Endodermal cell (in vitro differentiated cells): ENCODE measurements around the gene ABCC1. TPM values are rescaled to one million over a fixed set of nuclear protein-coding genes. Genes with fewer than 3 reads are reported as not detected.

ENCODE experiments used
- DNase-seq: peaks from one replicate; pipeline ENCODE4 v3.0.0-alpha.2; 2017
- H3K27ac ChIP-seq: 2 replicates; pipeline ENCODE4 v1.5.1; 2013; ENCODE audit warnings: mild to moderate bottlenecking, low read depth, low read length, moderate library complexity
- H3K27me3 ChIP-seq: 2 replicates; pipeline ENCODE4 v1.6.1; 2013; ENCODE audit warnings: mild to moderate bottlenecking, low read length, moderate library complexity; ENCODE audit not compliant: insufficient read depth, control insufficient read depth, poor library complexity, severe bottlenecking
- H3K36me3 ChIP-seq: 2 replicates; pipeline ENCODE4 v1.7.0; 2013; ENCODE audit warnings: mild to moderate bottlenecking, low read length, moderate library complexity; ENCODE audit not compliant: control insufficient read depth, insufficient read depth
- H3K4me1 ChIP-seq: one replicate; pipeline ENCODE4 v1.7.0; 2013; ENCODE audit warnings: low read length; ENCODE audit not compliant: control insufficient read depth, insufficient read depth
- H3K4me3 ChIP-seq: 2 replicates; pipeline ENCODE4 v1.5.1; 2013; ENCODE audit warnings: mild to moderate bottlenecking, low read length, moderate library complexity
- H3K9ac ChIP-seq: 2 replicates; pipeline ENCODE4 v1.6.1; 2013; ENCODE audit warnings: mild to moderate bottlenecking, low read length, moderate library complexity; ENCODE audit not compliant: poor library complexity, severe bottlenecking; ENCODE audit errors: extremely low read depth
- H3K9me3 ChIP-seq: 2 replicates; pipeline ENCODE4 v1.6.1; 2013; ENCODE audit warnings: mild to moderate bottlenecking, low read length, moderate library complexity; ENCODE audit not compliant: control insufficient read depth
- H3K27ac Mint-ChIP-seq: 2 replicates; pipeline ENCODE4 v1.8.0; 2020; ENCODE audit warnings: mixed read lengths
- H3K27me3 Mint-ChIP-seq: 2 replicates; pipeline ENCODE4 v1.8.0; 2021; ENCODE audit warnings: mild to moderate bottlenecking, mixed read lengths; ENCODE audit not compliant: insufficient read depth
- H3K36me3 Mint-ChIP-seq: 2 replicates; pipeline ENCODE4 v1.8.0; 2020; ENCODE audit warnings: low read depth, mixed read lengths
- H3K4me1 Mint-ChIP-seq: 2 replicates; pipeline ENCODE4 v1.8.0; 2020; ENCODE audit warnings: mixed read lengths
- H3K4me3 Mint-ChIP-seq: 2 replicates; pipeline ENCODE4 v1.8.0; 2020; ENCODE audit warnings: mild to moderate bottlenecking, moderate library complexity, mixed read lengths
- H3K9me3 Mint-ChIP-seq: 2 replicates; pipeline ENCODE4 v1.8.0; 2020; ENCODE audit warnings: mild to moderate bottlenecking, mixed read lengths
- CTCF ChIP-seq: fragments of 200-600 bp; sonication (generic); conservative IDR thresholded peaks from 2 replicates; pipeline ENCODE4 v1.5.0; 2021; ENCODE audit warnings: antibody characterized with exemption, mild to moderate bottlenecking
- WGBS, 2 experiments: methylation state at CpG; one replicate each; pipeline versions ENCODE4 v1.1.5 to v1.1.7; 2013; ENCODE audit warnings: missing lambda C conversion rate in 2 of 2, mixed read lengths in 1 of 2; ENCODE audit not compliant: insufficient coverage in 1 of 2, insufficient read length in 1 of 2; 5-methylcytosine and 5-hydroxymethylcytosine counted together
- total RNA-seq, 2 donors: library from RNA; stranded (reverse); fragmentation: NEBNext Ultra II Directional in 1 of 2; extraction: Animal tissue kit (Norgen Biotek cat#: 25700) in 1 of 2; gene quantifications; 2 replicates in 1 of 2; 3 replicates in 1 of 2; pipeline ENCODE4 v1.2.1, GENCODE V29; 2021

The ABCC1 gene
- total RNA-seq, 2 donors from 2014 or later, result 47.1 to 51.2 TPM

GRCh38 chr16:16143038-16143763 lies 193.8 kb downstream of the ABCC1 start:
- Mint-ChIP-seq H3K36me3 (peaks cover 45% of the 10 kb centered on the region), H3K27me3 (no peaks in the 10 kb centered on the region), H3K9me3 (no peaks in the 10 kb centered on the region), H3K27ac (no peak overlapping the region), H3K4me1 (no peaks in the 10 kb centered on the region), H3K4me3 (no peak overlapping the region)
- Histone ChIP-seq H3K27me3 (no peaks in the 10 kb centered on the region), H3K27ac (no peak overlapping the region), H3K4me3 (no peak overlapping the region), H3K9me3 (no peaks in the 10 kb centered on the region), H3K4me1 (no peaks in the 10 kb centered on the region), H3K36me3 (peaks cover 40% of the 10 kb centered on the region), H3K9ac (no peak overlapping the region)
- TF ChIP-seq CTCF, result peak; percentile 73
- 94 to 99% methylated on average over 13 to 15 of the region's 15 CpGs for WGBS, 2 experiments
- peak; percentile 84 for DNase-seq

GRCh38 chr16:16143931-16144330 lies 194.5 kb downstream of the ABCC1 start:
- Histone ChIP-seq H3K27ac (no peak overlapping the region), H3K9ac (no peak overlapping the region), H3K36me3 (peaks cover 36% of the 10 kb centered on the region), H3K9me3 (no peaks in the 10 kb centered on the region), H3K4me3 (no peak overlapping the region), H3K27me3 (no peaks in the 10 kb centered on the region), H3K4me1 (no peaks in the 10 kb centered on the region)
- no peaks in the 10 kb centered on the region for H3K4me1 Mint-ChIP-seq
- no peak overlapping the region for H3K4me3 Mint-ChIP-seq
- DNase-seq, result no peak
- H3K36me3 Mint-ChIP-seq, result peaks cover 39% of the 10 kb centered on the region
- no peak overlapping the region for H3K27ac Mint-ChIP-seq
- WGBS, 2 experiments, result 98% methylated on average over 8 of the region's 8 CpGs; no CpG with 5 or more reads in 1 of the 2 experiments
- TF ChIP-seq CTCF, result no peak
- no peaks in the 10 kb centered on the region for H3K27me3 Mint-ChIP-seq
- no peaks in the 10 kb centered on the region for H3K9me3 Mint-ChIP-seq

GRCh38 chr16:16144416-16144815 lies 195.0 kb downstream of the ABCC1 start:
- WGBS, 2 experiments, result 88 to 96% methylated on average over 5 of the region's 5 CpGs
- peaks cover 38% of the 10 kb centered on the region for H3K36me3 Mint-ChIP-seq
- H3K9me3 Mint-ChIP-seq, result no peaks in the 10 kb centered on the region
- TF ChIP-seq CTCF, result no peak
- no peaks in the 10 kb centered on the region for H3K27me3 Mint-ChIP-seq
- no peaks in the 10 kb centered on the region for H3K4me1 Mint-ChIP-seq
- H3K9me3 ChIP-seq, result no peaks in the 10 kb centered on the region
- H3K27ac ChIP-seq, result no peak overlapping the region
- peaks cover 33% of the 10 kb centered on the region for H3K36me3 ChIP-seq
- H3K27me3 ChIP-seq, result no peaks in the 10 kb centered on the region
- no peak overlapping the region for H3K4me3 Mint-ChIP-seq
- H3K9ac ChIP-seq, result no peak overlapping the region
- no peaks in the 10 kb centered on the region for H3K4me1 ChIP-seq
- no peak overlapping the region for H3K27ac Mint-ChIP-seq
- H3K4me3 ChIP-seq, result no peak overlapping the region
- no peak for DNase-seq
